Measurements from ENCODE around the gene KRT83.

Gene KRT83

GRCh38 chr12:52320784-52321400 is at the start of gene KRT83:
Gene KRT83, minus strand, starts transcription at chr12:52321398. Its CDS starts 63 bp downstream, at chr12:52321335.
- DNase-seq: no peak

- no peak for DNase-seq
These were observed 48.6 kb upstream of the KRT83 start for GRCh38 chr12:52369809-52370208.

- DNase-seq: no peak
These were observed 48.0 kb upstream of the KRT83 start for GRCh38 chr12:52369211-52369610.

GRCh38 chr12:52368508-52368907 is 47.3 kb upstream of the KRT83 start:
- DNase-seq: no peak

GRCh38 chr12:52367876-52368275 is 46.7 kb upstream of the KRT83 start:
- no peak for DNase-seq

- no peak for DNase-seq
These were observed 45.7 kb upstream of the KRT83 start, which contains the start of gene KRT85 for GRCh38 chr12:52366738-52367485. Gene KRT85, minus strand, starts transcription at chr12:52367481. Its CDS starts 76 bp downstream, at chr12:52367405.

- peak; percentile 18 for DNase-seq
These were observed 43.8 kb upstream of the KRT83 start for GRCh38 chr12:52364901-52365489.

- no peak for DNase-seq
These were observed 42.9 kb upstream of the KRT83 start for GRCh38 chr12:52364061-52364460.

- DNase-seq: no peak
These were observed 42.0 kb upstream of the KRT83 start for GRCh38 chr12:52363111-52363679.

- peak; percentile 43 for DNase-seq
These were observed 41.0 kb upstream of the KRT83 start for GRCh38 chr12:52362118-52362726.

- no peak for DNase-seq
These were observed 40.4 kb upstream of the KRT83 start for GRCh38 chr12:52361553-52361952.

GRCh38 chr12:52360663-52361271 is 39.6 kb upstream of the KRT83 start:
- no peak for DNase-seq

- no peak for DNase-seq
These were observed 39.0 kb upstream of the KRT83 start for GRCh38 chr12:52360106-52360662.

GRCh38 chr12:52359621-52360061 is 38.4 kb upstream of the KRT83 start:
- DNase-seq: no peak

- peak; percentile 60 for DNase-seq
These were observed 37.6 kb upstream of the KRT83 start for GRCh38 chr12:52358575-52359350.

GRCh38 chr12:52356762-52357580 is 35.8 kb upstream of the KRT83 start:
- DNase-seq: no peak

- DNase-seq: no peak
These were observed 35.0 kb upstream of the KRT83 start for GRCh38 chr12:52356031-52356761.

GRCh38 chr12:52355176-52355575 is 34.0 kb upstream of the KRT83 start:
- DNase-seq: no peak

GRCh38 chr12:52354200-52354599 is 33.0 kb upstream of the KRT83 start:
- peak; percentile 97 for DNase-seq

GRCh38 chr12:52353766-52354165 is 32.6 kb upstream of the KRT83 start:
- DNase-seq: peak; percentile 78

All from NCI-H69 (cell line).